Tibial artery (tissue), 4 donors: ENCODE results near the gene B4GALT1.

ENCODE experiments used
- DNase-seq, 2 donors: peaks; one replicate each; pipeline ENCODE4 v3.0.0-alpha.2; 2019
- H3K27ac ChIP-seq, 2 donors: fragments of 200-600 bp; sonication (generic) in 1 of 2; 1 replicate in 1 of 2; 2 replicates in 1 of 2; pipeline ENCODE4 v1.5.1; 2018 to 2019; ENCODE audit warnings: mild to moderate bottlenecking in 1 of 2
- H3K27me3 ChIP-seq, 2 donors: fragments of 200-600 bp; sonication (generic) in 1 of 2; one replicate each; pipeline versions ENCODE4 v1.5.1 to v1.6.0; 2016 to 2019
- H3K36me3 ChIP-seq, 3 donors: fragments of 200-600 bp; sonication (generic) in 2 of 3; one replicate each; pipeline ENCODE4 v1.5.1; 2016 to 2019; ENCODE audit warnings: mild to moderate bottlenecking in 2 of 3
- H3K4me1 ChIP-seq, 4 donors: fragments of 200-600 bp; sonication (generic) in 2 of 4; 1 replicate in 3 of 4; 2 replicates in 1 of 4; pipeline ENCODE4 v1.5.1; 2016 to 2019
- H3K4me3 ChIP-seq, 2 donors: fragments of 200-600 bp; sonication (generic) in 1 of 2; 1 replicate in 1 of 2; 2 replicates in 1 of 2; pipeline ENCODE4 v1.5.1; 2018 to 2019; ENCODE audit warnings: mild to moderate bottlenecking in 2 of 2
- H3K9me3 ChIP-seq, 3 donors: fragments of 200-600 bp; sonication (generic) in 1 of 3; one replicate each; pipeline ENCODE4 v1.5.1; 2016 to 2019
- intact Hi-C: fragments of 100-400 bp; cut with DNase I; formaldehyde crosslinking; loops from one replicate; pipeline ENCODE4 v1.15.0; 2023; ENCODE audit warnings: low total_unique reads
- TF ChIP-seq, protein P1 (sequence below), 2 experiments: fragments of 200-600 bp in 1 of 2; fragments of 450-650 bp in 1 of 2; IDR thresholded peaks; one replicate each; pipeline ENCODE4 v1.5.1; 2017 to 2019; ENCODE audit warnings: antibody characterized with exemption in 2 of 2, mild to moderate bottlenecking in 1 of 2, moderate library complexity in 1 of 2

The B4GALT1 gene

DNA sequence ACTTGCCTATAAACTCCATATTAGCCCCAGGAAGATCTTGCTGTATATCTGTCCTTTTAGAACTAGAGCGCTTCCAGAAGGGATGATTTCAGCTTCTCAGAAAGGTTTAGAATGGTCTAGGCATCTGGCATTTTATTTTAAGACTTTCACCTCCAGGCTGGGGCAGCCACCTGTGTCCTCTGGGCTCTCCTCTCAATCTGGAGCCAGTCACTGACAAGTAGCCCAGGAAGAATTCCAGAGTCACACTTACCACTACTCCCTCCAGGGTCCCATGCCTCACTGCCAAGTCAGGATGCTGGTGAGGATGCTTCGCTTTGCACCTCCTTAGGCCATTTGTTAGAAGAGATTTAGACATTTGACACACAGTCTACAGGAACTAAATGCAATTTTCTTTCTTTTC, 20.8 kb downstream of the B4GALT1 start:
- Histone ChIP-seq H3K4me3 (no peak overlapping the region), H3K27ac (peak overlapping the region in 1 of 2 donors; percentile 13), H3K4me1 (peaks cover 0 to 99% (median 68%) of the 10 kb centered on the region in 4 donors), H3K27me3 (no peaks in the 10 kb centered on the region), H3K9me3 (no peaks in the 10 kb centered on the region), H3K36me3 (no peaks in the 10 kb centered on the region)
- intact Hi-C loops, result loop anchor here (5.0 kb wide), 1 partner anchor 61 kb away; no protein-coding TSS in a partner anchor
- peak; percentile 4 to 17 for DNase-seq
- TF ChIP-seq, protein P1, sequence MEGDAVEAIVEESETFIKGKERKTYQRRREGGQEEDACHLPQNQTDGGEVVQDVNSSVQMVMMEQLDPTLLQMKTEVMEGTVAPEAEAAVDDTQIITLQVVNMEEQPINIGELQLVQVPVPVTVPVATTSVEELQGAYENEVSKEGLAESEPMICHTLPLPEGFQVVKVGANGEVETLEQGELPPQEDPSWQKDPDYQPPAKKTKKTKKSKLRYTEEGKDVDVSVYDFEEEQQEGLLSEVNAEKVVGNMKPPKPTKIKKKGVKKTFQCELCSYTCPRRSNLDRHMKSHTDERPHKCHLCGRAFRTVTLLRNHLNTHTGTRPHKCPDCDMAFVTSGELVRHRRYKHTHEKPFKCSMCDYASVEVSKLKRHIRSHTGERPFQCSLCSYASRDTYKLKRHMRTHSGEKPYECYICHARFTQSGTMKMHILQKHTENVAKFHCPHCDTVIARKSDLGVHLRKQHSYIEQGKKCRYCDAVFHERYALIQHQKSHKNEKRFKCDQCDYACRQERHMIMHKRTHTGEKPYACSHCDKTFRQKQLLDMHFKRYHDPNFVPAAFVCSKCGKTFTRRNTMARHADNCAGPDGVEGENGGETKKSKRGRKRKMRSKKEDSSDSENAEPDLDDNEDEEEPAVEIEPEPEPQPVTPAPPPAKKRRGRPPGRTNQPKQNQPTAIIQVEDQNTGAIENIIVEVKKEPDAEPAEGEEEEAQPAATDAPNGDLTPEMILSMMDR (IDR thresholded peaks at IDR 0.05), result no peak

DNA sequence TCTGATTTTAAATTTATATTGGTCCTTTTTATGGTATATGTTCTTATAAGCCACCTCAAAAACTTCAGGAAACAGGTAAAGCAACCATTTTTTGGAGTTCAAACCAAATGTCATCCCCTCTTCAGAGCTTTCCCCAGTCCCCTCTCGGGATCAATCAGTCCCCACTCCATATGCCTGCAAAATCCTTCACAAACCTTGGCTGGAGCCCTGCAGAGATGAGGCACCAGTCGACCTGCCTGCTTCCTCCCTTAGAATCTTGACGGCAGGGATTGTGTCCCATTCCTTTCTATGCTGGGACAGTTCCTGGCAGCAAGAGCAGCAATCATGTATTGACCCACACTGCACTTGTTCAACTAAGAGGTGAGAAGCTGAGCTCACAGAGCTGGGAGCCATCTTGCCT, 22.6 kb downstream of the B4GALT1 start:
- DNase-seq, result peak in 1 of 2 donors; percentile 10
- no peaks in the 10 kb centered on the region for H3K9me3 ChIP-seq
- no peaks in the 10 kb centered on the region for H3K36me3 ChIP-seq
- no peak overlapping the region for H3K4me3 ChIP-seq
- TF ChIP-seq, protein P1 (IDR thresholded peaks at IDR 0.05), result no peak
- peaks cover 0 to 100% (median 77%) of the 10 kb centered on the region in 4 donors for H3K4me1 ChIP-seq
- H3K27me3 ChIP-seq, result no peaks in the 10 kb centered on the region
- intact Hi-C loops, result no loop called here
- H3K27ac ChIP-seq, result no peak overlapping the region

DNA sequence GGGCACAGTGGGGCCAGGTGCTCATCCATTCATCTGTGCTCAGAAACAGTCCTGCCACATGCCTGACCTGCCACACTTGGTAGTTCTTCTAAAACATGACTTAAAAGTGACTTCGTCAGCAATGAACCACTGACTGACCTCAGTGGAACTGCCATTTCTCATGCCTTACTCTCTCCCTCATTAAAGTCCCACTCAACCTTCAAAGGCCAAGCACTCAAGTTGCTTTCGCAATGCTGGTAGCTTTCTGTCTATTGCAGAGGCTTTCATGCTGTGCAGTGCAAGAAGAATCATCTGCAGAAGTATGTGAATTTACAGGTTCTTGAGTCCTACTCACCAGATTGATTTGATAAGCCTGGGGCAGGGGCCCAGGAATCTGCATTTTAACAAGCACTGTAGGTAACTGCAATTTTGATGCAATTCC, 23.9 kb downstream of the B4GALT1 start:
- H3K27me3 ChIP-seq, result no peaks in the 10 kb centered on the region
- peak; percentile 13 to 24 for DNase-seq
- H3K9me3 ChIP-seq, result no peaks in the 10 kb centered on the region
- H3K36me3 ChIP-seq, result no peaks in the 10 kb centered on the region
- intact Hi-C loops, result no loop called here
- H3K4me3 ChIP-seq, result no peak overlapping the region
- TF ChIP-seq, protein P1 (IDR thresholded peaks at IDR 0.05), result no peak
- H3K4me1 ChIP-seq, result peaks cover 0 to 100% (median 87%) of the 10 kb centered on the region in 4 donors
- H3K27ac ChIP-seq, result no peak overlapping the region

DNA sequence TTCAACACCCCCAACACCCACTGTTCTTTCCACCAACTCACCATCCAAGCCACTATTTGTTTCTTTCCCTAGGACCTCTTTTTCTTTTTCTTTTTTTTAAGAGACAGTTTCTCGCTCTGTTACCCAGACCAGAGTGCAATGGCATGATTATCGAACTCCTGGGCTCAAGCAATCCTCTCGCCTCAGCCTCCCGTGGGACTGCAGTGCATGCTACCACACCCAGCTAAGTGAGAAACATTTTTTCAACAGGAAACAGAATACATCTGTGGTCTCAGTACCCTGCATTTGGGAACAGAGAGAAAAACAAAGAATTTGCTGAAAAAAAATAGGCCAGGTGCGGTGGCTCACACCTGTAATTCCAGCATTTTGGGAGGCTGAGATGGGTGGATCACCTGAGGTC, 24.6 kb downstream of the B4GALT1 start:
- no peak overlapping the region for H3K4me3 ChIP-seq
- peaks cover 0 to 100% (median 86%) of the 10 kb centered on the region in 4 donors for H3K4me1 ChIP-seq
- intact Hi-C loops, result no loop called here
- no peaks in the 10 kb centered on the region for H3K36me3 ChIP-seq
- peak; percentile 19 for DNase-seq
- H3K9me3 ChIP-seq, result no peaks in the 10 kb centered on the region
- no peak overlapping the region for H3K27ac ChIP-seq
- TF ChIP-seq, protein P1 (IDR thresholded peaks at IDR 0.05), result no peak
- no peaks in the 10 kb centered on the region for H3K27me3 ChIP-seq

DNA sequence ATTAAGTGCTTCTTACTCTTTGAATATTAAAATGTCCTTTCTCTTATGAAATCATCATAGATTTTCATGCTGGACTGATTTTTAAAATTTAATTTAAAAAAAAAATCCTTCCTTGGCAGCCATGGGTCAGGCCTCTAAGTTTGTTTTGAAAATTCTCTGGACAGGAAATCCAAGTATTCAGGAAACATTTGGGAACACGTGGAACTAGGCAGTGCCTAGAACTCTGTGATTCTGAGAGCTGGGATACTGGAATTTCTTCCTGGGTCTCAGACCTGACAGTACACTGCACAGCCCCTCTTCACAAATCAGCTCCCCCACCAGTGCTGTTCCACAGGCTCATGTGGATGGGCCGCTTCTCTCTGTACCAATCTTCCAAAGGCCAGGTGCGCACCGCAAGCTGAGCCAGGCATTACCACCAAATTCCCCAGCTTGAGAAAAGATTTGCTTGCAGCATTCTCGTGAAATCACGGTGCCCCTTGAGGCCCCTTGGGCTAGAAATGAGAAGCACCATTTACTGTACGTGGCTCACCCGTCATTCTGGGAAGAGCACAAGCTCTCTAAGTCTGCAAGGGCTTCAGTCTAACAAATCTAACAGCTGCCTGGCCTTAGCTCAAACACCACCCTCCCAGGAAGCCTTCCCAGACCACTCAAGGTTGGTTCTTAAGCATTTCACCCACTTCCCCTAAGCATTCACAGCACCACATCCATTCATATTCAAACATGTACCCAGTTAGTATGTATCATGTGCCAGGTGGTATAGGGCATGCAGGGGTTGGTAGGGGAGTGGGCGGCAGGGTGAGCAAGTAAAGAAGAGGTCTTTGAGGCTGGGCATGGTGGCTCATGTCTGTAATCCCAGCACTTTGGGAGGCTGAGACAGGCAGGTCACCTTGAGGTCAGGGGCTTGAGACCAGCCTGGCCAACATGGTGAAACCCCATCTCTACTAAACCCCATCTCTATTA, 26.5 kb downstream of the B4GALT1 start:
- Histone ChIP-seq H3K9me3 (no peaks in the 10 kb centered on the region), H3K27ac (peak overlapping the region; percentile 62 to 67), H3K36me3 (no peaks in the 10 kb centered on the region), H3K4me3 (no peak overlapping the region), H3K27me3 (no peaks in the 10 kb centered on the region), H3K4me1 (peaks cover 0 to 100% (median 85%) of the 10 kb centered on the region in 4 donors)
- intact Hi-C loops, result no loop called here
- TF ChIP-seq, protein P1 (IDR thresholded peaks at IDR 0.05), result no peak
- DNase-seq, result peak; percentile 20 to 44
